Smooth muscle cell (in vitro differentiated cells): Measurements from ENCODE around the gene YIF1A. TPM values are rescaled to one million over a fixed set of nuclear protein-coding genes. Genes with fewer than 3 reads are reported as not detected.
A peak's percentile ranks its signal among the peaks of the same experiment; 100 is the strongest.

Source experiments
- DNase-seq: peaks from one replicate; lab custom pipeline; 2025; ENCODE audit not compliant: unreplicated experiment; lab: John Stamatoyannopoulos, UW
- H2AFZ ChIP-seq: fragments of 200-600 bp; sonication (generic); 2 replicates; pipeline ENCODE4 v1.6.0; 2016; ENCODE audit warnings: antibody characterized with exemption, low read depth, mild to moderate bottlenecking
- H3F3A ChIP-seq: fragments of 200-600 bp; sonication (generic); 2 replicates; pipeline ENCODE4 v1.6.0; 2017; ENCODE audit warnings: antibody characterized with exemption, low read depth
- H3K27ac ChIP-seq: fragments of 200-600 bp; sonication (generic); 2 replicates; pipeline ENCODE4 v1.5.1; 2016; ENCODE audit warnings: low read depth, mild to moderate bottlenecking
- H3K27me3 ChIP-seq: fragments of 200-600 bp; sonication (generic); 2 replicates; pipeline ENCODE4 v1.6.1; 2016; ENCODE audit warnings: low read depth, mild to moderate bottlenecking
- H3K36me3 ChIP-seq: fragments of 200-600 bp; sonication (generic); 2 replicates; pipeline ENCODE4 v1.5.1; 2016; ENCODE audit warnings: low read depth
- H3K4me1 ChIP-seq: fragments of 200-600 bp; sonication (generic); 2 replicates; pipeline ENCODE4 v1.5.1; 2016; ENCODE audit warnings: low read depth
- H3K4me2 ChIP-seq: fragments of 200-600 bp; sonication (generic); 2 replicates; pipeline ENCODE4 v1.6.0; 2016; ENCODE audit warnings: mild to moderate bottlenecking
- H3K4me3 ChIP-seq: fragments of 200-600 bp; sonication (generic); 2 replicates; pipeline ENCODE4 v1.5.1; 2016; ENCODE audit warnings: mild to moderate bottlenecking
- H3K79me2 ChIP-seq: fragments of 200-600 bp; sonication (generic); 2 replicates; pipeline ENCODE4 v1.6.0; 2016; ENCODE audit warnings: low read depth, mild to moderate bottlenecking
- H3K9ac ChIP-seq: fragments of 200-600 bp; sonication (generic); 2 replicates; pipeline ENCODE4 v1.6.0; 2016; ENCODE audit warnings: low read depth
- H3K9me3 ChIP-seq: fragments of 200-600 bp; sonication (generic); replicated peaks from 2 replicates; pipeline ENCODE4 v1.5.1; 2016; ENCODE audit warnings: low read depth
- H4K20me1 ChIP-seq: fragments of 200-600 bp; sonication (generic); 2 replicates; pipeline ENCODE4 v1.6.0; 2016; ENCODE audit warnings: low read depth
- whole genome bisulfite sequencing: methylation state at CpG from one replicate; pipeline ENCODE4 v1.1.7; 2016; ENCODE audit warnings: low lambda C conversion rate; 5-methylcytosine and 5-hydroxymethylcytosine counted together
- polyA plus RNA-seq: library from polyadenylated mRNA; unstranded; fragments of >200 nt; fragmentation: Nextera tagmentation; extraction: Ambion mirVana; gene quantifications from 2 replicates; pipeline ENCODE4 v1.2.1, GENCODE V29; 2016
- total RNA-seq: library from RNA; depleted of rRNA; stranded (reverse); fragments of >200 nt; gene quantifications from 2 replicates; pipeline ENCODE4 v1.2.3, GENCODE V29; 2014
- TF ChIP-seq, protein P1 (sequence below): fragments of 200-600 bp; sonication (generic); IDR thresholded peaks from 2 replicates; pipeline ENCODE4 v1.5.1; 2017; ENCODE audit warnings: borderline replicate concordance, mild to moderate bottlenecking, antibody characterized with exemption; ENCODE audit not compliant: insufficient read depth, poor library complexity, severe bottlenecking

The YIF1A gene
- total and polyA plus RNA-seq, 2 experiments from 2014 or later, result 195 to 365 TPM

DNA sequence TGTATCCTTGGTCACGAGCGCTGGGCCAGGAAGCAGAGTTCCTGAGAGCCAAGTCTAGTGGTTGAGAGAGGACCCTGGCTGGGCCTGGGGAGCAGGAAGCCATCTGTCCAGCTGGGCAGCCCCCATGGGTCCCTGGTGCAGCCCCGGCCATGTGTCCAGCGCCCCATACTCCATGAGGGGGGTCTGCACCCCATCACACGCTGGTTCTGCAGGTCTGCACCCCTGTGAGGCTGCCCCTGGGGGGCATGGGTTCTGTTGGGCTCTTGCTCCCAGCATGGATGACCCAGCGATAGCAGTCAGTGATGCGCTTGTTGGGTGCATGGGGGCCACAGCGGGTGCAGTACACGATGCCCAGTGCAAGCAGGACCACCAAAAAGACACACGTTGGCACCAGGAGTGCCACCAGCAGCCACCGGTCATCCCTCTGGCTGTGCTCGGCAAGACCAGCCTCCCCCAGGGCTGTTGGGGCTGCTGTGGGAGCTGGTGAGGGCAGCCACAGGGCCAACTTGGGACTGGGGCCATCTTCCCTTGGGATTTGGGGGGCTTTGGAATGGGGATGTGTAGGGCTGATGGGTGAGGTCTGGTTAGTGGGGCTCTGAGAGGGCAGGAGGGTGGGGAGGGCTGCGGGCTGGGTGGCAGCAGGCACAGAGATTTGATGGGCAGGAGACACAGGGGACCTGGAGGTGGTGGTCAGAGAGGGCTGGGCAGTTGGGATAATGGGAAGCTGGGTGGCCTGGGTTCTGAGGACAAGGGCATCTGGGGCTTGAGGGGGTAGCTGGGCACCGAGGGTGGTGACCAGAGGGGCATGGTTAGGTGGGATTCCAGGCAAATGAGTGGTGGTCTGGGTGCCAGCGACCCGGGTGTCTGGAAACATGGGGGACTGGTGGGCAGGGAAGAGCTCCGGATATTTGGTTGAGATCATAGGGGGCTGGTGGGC lies 25.9 kb upstream of the YIF1A start:
- WGBS, result 86% methylated on average over 17 of the region's 17 CpGs
- H3K36me3 ChIP-seq, result no peaks in the 10 kb centered on the region
- peak overlapping the region; percentile 81 for H3K9ac ChIP-seq
- H4K20me1 ChIP-seq, result peaks cover 4% of the 10 kb centered on the region
- H3K9me3 ChIP-seq, result no peaks in the 10 kb centered on the region
- no peak overlapping the region for H2AFZ ChIP-seq
- no peak for DNase-seq
- H3K27me3 ChIP-seq, result no peaks in the 10 kb centered on the region
- peak overlapping the region; percentile 97 for H3K27ac ChIP-seq
- peaks cover 28% of the 10 kb centered on the region for H3K79me2 ChIP-seq
- peak overlapping the region; percentile 88 for H3K4me2 ChIP-seq
- peak overlapping the region; percentile 47 for H3K4me3 ChIP-seq
- peaks cover 43% of the 10 kb centered on the region for H3K4me1 ChIP-seq
- TF ChIP-seq, protein P1, sequence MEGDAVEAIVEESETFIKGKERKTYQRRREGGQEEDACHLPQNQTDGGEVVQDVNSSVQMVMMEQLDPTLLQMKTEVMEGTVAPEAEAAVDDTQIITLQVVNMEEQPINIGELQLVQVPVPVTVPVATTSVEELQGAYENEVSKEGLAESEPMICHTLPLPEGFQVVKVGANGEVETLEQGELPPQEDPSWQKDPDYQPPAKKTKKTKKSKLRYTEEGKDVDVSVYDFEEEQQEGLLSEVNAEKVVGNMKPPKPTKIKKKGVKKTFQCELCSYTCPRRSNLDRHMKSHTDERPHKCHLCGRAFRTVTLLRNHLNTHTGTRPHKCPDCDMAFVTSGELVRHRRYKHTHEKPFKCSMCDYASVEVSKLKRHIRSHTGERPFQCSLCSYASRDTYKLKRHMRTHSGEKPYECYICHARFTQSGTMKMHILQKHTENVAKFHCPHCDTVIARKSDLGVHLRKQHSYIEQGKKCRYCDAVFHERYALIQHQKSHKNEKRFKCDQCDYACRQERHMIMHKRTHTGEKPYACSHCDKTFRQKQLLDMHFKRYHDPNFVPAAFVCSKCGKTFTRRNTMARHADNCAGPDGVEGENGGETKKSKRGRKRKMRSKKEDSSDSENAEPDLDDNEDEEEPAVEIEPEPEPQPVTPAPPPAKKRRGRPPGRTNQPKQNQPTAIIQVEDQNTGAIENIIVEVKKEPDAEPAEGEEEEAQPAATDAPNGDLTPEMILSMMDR, result no peak
- H3F3A ChIP-seq, result peaks cover 44% of the 10 kb centered on the region

DNA sequence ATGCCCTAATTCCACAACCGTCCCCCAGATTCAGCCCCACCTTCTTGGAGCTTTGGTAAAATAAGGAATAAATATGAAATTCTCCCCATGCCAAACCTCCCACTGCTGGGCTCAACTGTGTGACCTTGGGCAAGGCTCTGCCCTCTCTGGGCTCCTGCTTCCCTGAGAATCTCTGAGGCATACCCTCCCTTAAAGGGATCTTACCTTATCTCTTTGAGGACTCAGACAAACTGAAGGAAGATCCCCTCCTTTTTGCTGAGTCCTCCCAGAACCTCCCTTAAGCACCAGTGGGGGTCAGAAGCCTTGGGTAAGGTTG lies 25.2 kb upstream of the YIF1A start:
- H3K4me2 ChIP-seq, result peak overlapping the region; percentile 88
- DNase-seq, result no peak
- H3K9ac ChIP-seq, result peak overlapping the region; percentile 81

DNA sequence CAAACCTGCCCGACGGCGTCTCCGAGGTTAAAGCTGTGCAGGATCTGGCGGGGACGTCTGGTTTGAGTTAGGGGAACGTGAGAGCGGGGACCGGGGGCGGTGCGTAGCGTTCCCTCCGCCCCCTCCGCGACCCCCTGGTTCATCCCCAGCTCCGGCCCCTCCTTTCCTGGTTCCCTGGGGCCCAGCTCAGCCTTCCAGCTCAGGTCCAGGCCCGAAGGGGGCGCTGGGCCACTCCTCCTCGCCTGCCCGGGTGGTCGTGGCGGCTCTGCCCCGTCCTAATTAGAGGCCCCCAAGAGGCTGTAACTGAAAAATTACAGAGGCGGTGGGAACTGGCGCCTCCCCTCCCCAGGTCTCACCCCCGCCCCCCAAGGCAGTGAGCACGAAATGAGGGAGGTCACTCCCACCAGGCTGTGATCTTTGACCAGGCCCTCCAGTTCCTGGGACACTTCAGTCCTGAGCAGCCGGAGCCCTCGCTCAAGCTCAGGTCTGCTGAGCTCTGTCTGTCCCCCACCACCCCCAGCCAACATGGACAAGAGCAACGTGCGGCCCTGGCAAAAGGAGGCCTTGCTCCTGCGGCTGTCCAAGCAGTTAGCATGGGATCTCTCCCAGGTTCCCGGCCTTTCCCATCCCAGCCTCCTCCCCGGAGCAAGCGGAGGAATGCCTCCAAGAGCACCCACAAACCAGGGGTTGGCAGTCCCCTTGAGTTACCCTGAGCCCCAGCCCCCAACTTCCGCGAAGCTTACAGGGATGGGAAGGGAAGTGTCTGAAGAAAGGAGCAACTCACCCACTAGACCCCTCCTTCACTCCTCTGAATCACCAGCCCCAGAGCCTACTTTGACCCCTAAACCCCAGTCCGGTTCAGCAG lies 24.6 kb upstream of the YIF1A start:
- peaks cover 43% of the 10 kb centered on the region for H3K4me1 ChIP-seq
- peaks cover 28% of the 10 kb centered on the region for H3K79me2 ChIP-seq
- TF ChIP-seq, protein P1, result peak; percentile 24
- H3K4me3 ChIP-seq, result peak overlapping the region; percentile 47
- H3K36me3 ChIP-seq, result no peaks in the 10 kb centered on the region
- H3K27me3 ChIP-seq, result no peaks in the 10 kb centered on the region
- DNase-seq, result no peak
- H4K20me1 ChIP-seq, result peaks cover 4% of the 10 kb centered on the region
- no peak overlapping the region for H2AFZ ChIP-seq
- 20% methylated on average over 23 of the region's 38 CpGs for WGBS
- H3K27ac ChIP-seq, result peak overlapping the region; percentile 97
- H3K4me2 ChIP-seq, result peak overlapping the region; percentile 88
- H3F3A ChIP-seq, result peaks cover 42% of the 10 kb centered on the region
- H3K9me3 ChIP-seq, result no peaks in the 10 kb centered on the region
- H3K9ac ChIP-seq, result peak overlapping the region; percentile 81

More for the DNA sequence above, 25.2 kb upstream of the YIF1A start:
- Histone ChIP-seq H3K79me2 (peaks cover 28% of the 10 kb centered on the region), H3F3A (peaks cover 44% of the 10 kb centered on the region), H2AFZ (no peak overlapping the region), H3K4me3 (peak overlapping the region; percentile 47), H4K20me1 (peaks cover 4% of the 10 kb centered on the region), H3K27ac (peak overlapping the region; percentile 97), H3K27me3 (no peaks in the 10 kb centered on the region), H3K4me1 (peaks cover 43% of the 10 kb centered on the region), H3K9me3 (no peaks in the 10 kb centered on the region), H3K36me3 (no peaks in the 10 kb centered on the region)
- 37% methylated on average over 1 of the region's 1 CpG for WGBS
- TF ChIP-seq, protein P1, result no peak
